B cell (primary cell): ENCODE results near the gene BICDL2.

ENCODE experiments used
- CTCF ChIP-seq: fragments of 200-600 bp; IDR thresholded peaks from one replicate; pipeline ENCODE4 v1.8.0; 2022; ENCODE audit warnings: antibody characterized with exemption, mild to moderate bottlenecking
- EZH2 ChIP-seq: IDR thresholded peaks from 2 replicates; pipeline ENCODE4 v1.6.1; 2012; ENCODE audit warnings: borderline replicate concordance, low read depth, mild to moderate bottlenecking, moderate library complexity, low read length; ENCODE audit not compliant: insufficient read depth, poor library complexity, severe bottlenecking

GRCh38 chr16:3027983-3028715, 8.6 kb downstream of the BICDL2 start:
- TF ChIP-seq CTCF (peak; percentile 85), EZH2 (no peak)
